Measurements from ENCODE around the gene EML6. TPM values are rescaled to one million over a fixed set of nuclear protein-coding genes. Genes with fewer than 3 reads are reported as not detected.

Gene EML6
- total RNA-seq, 1 experiment from 2014 or later: 6.6 TPM

DNA sequence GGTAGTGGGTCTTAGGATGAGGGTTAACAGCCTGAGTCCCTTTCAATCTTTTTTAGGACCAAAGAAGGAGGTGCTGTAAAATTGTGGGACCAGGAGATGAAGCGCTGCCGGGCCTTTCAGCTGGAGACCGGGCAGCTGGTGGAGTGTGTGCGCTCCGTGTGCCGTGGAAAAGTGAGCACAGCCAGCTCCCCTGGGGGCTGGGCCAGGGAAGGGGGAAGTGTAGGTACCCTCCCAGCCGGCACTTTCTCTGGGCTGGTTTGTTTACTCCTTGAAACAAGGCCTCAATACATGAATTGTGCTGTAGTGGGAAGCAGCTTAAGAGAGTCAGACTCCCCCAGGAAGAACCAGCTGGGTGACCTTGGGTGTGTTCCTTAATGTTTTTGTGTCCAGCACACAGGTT lies 236.7 kb downstream of the EML6 start:
- H3K4me2 ChIP-seq (ENCODE audit: low read length): no peak overlapping the region
- BruUV-seq (replicated peaks): no TSS peak
- H3K9me2 ChIP-seq (ENCODE audit: insufficient read depth): no peaks in the 10 kb centered on the region
- H3K9me3 ChIP-seq (ENCODE audit: control insufficient read depth in 1 of 2, insufficient read depth in 1 of 2, low read depth in 1 of 2, low read length in 2 of 2): no peaks in the 10 kb centered on the region
- H3K36me3 ChIP-seq (ENCODE audit: control insufficient read depth in 1 of 2, insufficient read depth in 2 of 2, low read length in 2 of 2): no peaks in the 10 kb centered on the region
- TF ChIP-seq JUND (IDR thresholded peaks at IDR 0.05) (no peak), ELF1 (IDR thresholded peaks at IDR 0.05; ENCODE audit: borderline replicate concordance, low read depth) (no peak), CEBPB (IDR thresholded peaks at IDR 0.05; ENCODE audit: low read depth) (no peak), EGR1 (IDR thresholded peaks at IDR 0.05; ENCODE audit: low read depth) (no peak), EZH2 (IDR thresholded peaks at IDR 0.05) (no peak), ZNF274 (IDR thresholded peaks at IDR 0.05; ENCODE audit: low read depth, low read length) (no peak), YY1 (IDR thresholded peaks at IDR 0.05; ENCODE audit: extremely low read depth, insufficient replicate concordance, low read depth, low read length) (no peak), ZFX (IDR thresholded peaks at IDR 0.05) (no peak), POLR2AphosphoS5 (IDR thresholded peaks at IDR 0.05; ENCODE audit: low read depth, low read length) (no peak), RAD21 (IDR thresholded peaks at IDR 0.05; ENCODE audit: low read depth) (no peak), POLR2A (IDR thresholded peaks at IDR 0.05; ENCODE audit: borderline replicate concordance, extremely low read depth, insufficient read depth, insufficient read length) (no peak)
- TF ChIP-seq, protein P1, sequence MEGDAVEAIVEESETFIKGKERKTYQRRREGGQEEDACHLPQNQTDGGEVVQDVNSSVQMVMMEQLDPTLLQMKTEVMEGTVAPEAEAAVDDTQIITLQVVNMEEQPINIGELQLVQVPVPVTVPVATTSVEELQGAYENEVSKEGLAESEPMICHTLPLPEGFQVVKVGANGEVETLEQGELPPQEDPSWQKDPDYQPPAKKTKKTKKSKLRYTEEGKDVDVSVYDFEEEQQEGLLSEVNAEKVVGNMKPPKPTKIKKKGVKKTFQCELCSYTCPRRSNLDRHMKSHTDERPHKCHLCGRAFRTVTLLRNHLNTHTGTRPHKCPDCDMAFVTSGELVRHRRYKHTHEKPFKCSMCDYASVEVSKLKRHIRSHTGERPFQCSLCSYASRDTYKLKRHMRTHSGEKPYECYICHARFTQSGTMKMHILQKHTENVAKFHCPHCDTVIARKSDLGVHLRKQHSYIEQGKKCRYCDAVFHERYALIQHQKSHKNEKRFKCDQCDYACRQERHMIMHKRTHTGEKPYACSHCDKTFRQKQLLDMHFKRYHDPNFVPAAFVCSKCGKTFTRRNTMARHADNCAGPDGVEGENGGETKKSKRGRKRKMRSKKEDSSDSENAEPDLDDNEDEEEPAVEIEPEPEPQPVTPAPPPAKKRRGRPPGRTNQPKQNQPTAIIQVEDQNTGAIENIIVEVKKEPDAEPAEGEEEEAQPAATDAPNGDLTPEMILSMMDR (IDR thresholded peaks at IDR 0.05 in 2 of 3, conservative IDR thresholded peaks at IDR 0.05 in 1 of 3; ENCODE audit: borderline replicate concordance in 1 of 3, insufficient read depth in 1 of 3, low read depth in 2 of 3, low read length in 2 of 3): no peak
- TF ChIP-seq, protein P2, sequence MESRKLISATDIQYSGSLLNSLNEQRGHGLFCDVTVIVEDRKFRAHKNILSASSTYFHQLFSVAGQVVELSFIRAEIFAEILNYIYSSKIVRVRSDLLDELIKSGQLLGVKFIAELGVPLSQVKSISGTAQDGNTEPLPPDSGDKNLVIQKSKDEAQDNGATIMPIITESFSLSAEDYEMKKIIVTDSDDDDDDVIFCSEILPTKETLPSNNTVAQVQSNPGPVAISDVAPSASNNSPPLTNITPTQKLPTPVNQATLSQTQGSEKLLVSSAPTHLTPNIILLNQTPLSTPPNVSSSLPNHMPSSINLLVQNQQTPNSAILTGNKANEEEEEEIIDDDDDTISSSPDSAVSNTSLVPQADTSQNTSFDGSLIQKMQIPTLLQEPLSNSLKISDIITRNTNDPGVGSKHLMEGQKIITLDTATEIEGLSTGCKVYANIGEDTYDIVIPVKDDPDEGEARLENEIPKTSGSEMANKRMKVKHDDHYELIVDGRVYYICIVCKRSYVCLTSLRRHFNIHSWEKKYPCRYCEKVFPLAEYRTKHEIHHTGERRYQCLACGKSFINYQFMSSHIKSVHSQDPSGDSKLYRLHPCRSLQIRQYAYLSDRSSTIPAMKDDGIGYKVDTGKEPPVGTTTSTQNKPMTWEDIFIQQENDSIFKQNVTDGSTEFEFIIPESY (IDR thresholded peaks at IDR 0.05; ENCODE audit: extremely low read depth, insufficient replicate concordance, low read length): no peak
- TF ChIP-seq, protein P3, sequence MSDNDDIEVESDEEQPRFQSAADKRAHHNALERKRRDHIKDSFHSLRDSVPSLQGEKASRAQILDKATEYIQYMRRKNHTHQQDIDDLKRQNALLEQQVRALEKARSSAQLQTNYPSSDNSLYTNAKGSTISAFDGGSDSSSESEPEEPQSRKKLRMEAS (IDR thresholded peaks at IDR 0.05): no peak
- H3K4me1 ChIP-seq (ENCODE audit: control insufficient read depth in 1 of 2, insufficient read depth in 2 of 2, low read length in 2 of 2): no peaks in the 10 kb centered on the region
- no peak for DNase-seq (ENCODE audit: low read depth, low spot score)
- no peaks in the 10 kb centered on the region for H4K20me1 ChIP-seq (ENCODE audit: insufficient read depth)
- no peak overlapping the region for H3K9ac ChIP-seq (ENCODE audit: low read length)
- intact Hi-C loops (cut with micrococcal nuclease): no loop called here
- H3K27ac ChIP-seq (ENCODE audit: low read depth, low read length): no peak overlapping the region
- no peak for ATAC-seq
- H3K4me3 ChIP-seq (replicated peaks in 1 of 2; ENCODE audit: low read depth in 1 of 2, low read length in 2 of 2): no peak overlapping the region
- no peak overlapping the region for H2AFZ ChIP-seq (ENCODE audit: low read depth, low read length, poor library complexity, severe bottlenecking)
- no peaks in the 10 kb centered on the region for H3K27me3 ChIP-seq (ENCODE audit: insufficient read depth, low read length)
- no peaks in the 10 kb centered on the region for H3K79me2 ChIP-seq (ENCODE audit: insufficient read depth, low read length)
- CTCF ChIA-PET: no interaction called here
- POLR2A ChIA-PET: no interaction called here
- RAD21 ChIA-PET (ENCODE audit: low non-redundant PET in 1 of 2, low total read pairs in 2 of 2, uncharacterized antibody in 2 of 2, unreplicated experiment in 2 of 2): no interaction called here

Data from HCT116 (cell line).